GM19035 (cell line): Measurements from ENCODE around the gene ABHD10.
"Not testable (repeated sequence)": the region's sequence is repeated elsewhere in the genome, so short reads cannot be mapped to it uniquely, and the experiment has no call there.

ENCODE experiments used
- ATAC-seq: cut with Tn5 transposase; IDR thresholded peaks from one replicate; pipeline ENCODE4 v1.9.1; 2021; ENCODE audit not compliant: unreplicated experiment

The ABHD10 gene

GRCh38 chr3:112020674-112021085 lies 41.9 kb downstream of the ABHD10 start:
- no peak for ATAC-seq

GRCh38 chr3:112027142-112027541 lies 48.3 kb downstream of the ABHD10 start:
- ATAC-seq: no peak

- ATAC-seq: no peak
Observed at GRCh38 chr3:112027826-112028225, 49.0 kb downstream of the ABHD10 start.

- no peak for ATAC-seq
Observed at GRCh38 chr3:112030901-112031300, 52.1 kb downstream of the ABHD10 start.

GRCh38 chr3:112032098-112032731 lies 53.4 kb downstream of the ABHD10 start:
- ATAC-seq: no peak

- no peak for ATAC-seq
Observed at GRCh38 chr3:112034436-112034835, 55.6 kb downstream of the ABHD10 start, which contains the start of gene TMPRSS7. Gene TMPRSS7 (plus strand): TSS chr3:112034736. CDS start chr3:112034846, 110 bp downstream.

GRCh38 chr3:112035241-112035640 lies 56.4 kb downstream of the ABHD10 start:
- ATAC-seq: no peak

GRCh38 chr3:112037194-112037593 lies 58.4 kb downstream of the ABHD10 start:
- ATAC-seq: not testable (repeated sequence)

- ATAC-seq: no peak
Observed at GRCh38 chr3:112038863-112039262, 60.0 kb downstream of the ABHD10 start.

GRCh38 chr3:112041321-112041720 lies 62.5 kb downstream of the ABHD10 start:
- no peak for ATAC-seq

GRCh38 chr3:112042842-112043280 lies 64.0 kb downstream of the ABHD10 start:
- no peak for ATAC-seq
